ENCODE data around the gene SLF2. TPM values are rescaled to one million over a fixed set of nuclear protein-coding genes. Genes with fewer than 3 reads are reported as not detected.
A peak's percentile ranks its signal among the peaks of the same experiment; 100 is the strongest.

The SLF2 gene
- total RNA-seq, 4 donors from 2014 or later: 34.1 to 47.9 (median 40.4) TPM

DNA sequence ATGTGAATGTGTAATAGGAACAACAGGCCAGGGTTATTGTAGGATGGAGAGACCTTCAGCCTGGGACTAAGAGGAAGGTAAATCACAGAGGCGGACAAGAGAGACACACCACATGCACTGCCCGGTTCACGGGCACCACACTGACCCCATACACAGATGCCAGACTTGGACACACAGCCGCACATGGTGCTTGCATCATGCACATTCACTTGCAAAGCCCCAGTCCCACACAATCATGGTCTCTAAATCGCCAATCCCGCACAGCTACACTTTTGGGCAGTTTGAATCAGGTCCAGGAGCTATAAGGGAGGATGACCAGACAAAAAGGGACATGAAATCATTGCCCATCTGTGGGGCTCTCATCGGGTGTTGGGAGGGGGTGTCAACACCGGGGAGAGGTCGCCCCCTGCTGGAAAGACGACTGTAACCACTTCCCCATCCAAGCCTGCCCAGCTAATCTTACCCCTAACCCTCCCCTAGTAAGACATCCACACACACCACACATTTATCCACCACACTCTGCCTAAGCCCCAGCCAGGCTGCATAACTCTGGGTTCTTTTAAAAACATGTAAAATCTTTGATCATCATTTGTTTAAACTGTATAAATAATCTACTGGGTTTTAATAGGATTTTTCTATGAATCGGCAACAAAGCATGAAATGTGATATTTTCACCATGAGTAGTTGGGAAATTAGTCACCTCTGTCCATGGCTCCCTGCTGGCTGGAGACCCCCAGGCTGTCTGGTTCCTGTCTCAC is 40.5 kb upstream of the SLF2 start:
- H3K9me3 ChIP-seq: no peaks in the 10 kb centered on the region
- intact Hi-C loops (cut with DNase I): no loop called here
- peak in 1 of 2 donors; percentile 19 for DNase-seq
- H3K4me1 ChIP-seq: no peaks in the 10 kb centered on the region
- H3K27me3 ChIP-seq: peaks cover 9% of the 10 kb centered on the region
- no peak overlapping the region for H3K4me3 ChIP-seq (replicated peaks in 1 of 3)
- no peak overlapping the region for H3K27ac ChIP-seq
- TF ChIP-seq POLR2A (IDR thresholded peaks at IDR 0.05): no peak
- TF ChIP-seq, protein P1, sequence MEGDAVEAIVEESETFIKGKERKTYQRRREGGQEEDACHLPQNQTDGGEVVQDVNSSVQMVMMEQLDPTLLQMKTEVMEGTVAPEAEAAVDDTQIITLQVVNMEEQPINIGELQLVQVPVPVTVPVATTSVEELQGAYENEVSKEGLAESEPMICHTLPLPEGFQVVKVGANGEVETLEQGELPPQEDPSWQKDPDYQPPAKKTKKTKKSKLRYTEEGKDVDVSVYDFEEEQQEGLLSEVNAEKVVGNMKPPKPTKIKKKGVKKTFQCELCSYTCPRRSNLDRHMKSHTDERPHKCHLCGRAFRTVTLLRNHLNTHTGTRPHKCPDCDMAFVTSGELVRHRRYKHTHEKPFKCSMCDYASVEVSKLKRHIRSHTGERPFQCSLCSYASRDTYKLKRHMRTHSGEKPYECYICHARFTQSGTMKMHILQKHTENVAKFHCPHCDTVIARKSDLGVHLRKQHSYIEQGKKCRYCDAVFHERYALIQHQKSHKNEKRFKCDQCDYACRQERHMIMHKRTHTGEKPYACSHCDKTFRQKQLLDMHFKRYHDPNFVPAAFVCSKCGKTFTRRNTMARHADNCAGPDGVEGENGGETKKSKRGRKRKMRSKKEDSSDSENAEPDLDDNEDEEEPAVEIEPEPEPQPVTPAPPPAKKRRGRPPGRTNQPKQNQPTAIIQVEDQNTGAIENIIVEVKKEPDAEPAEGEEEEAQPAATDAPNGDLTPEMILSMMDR (IDR thresholded peaks at IDR 0.05): peak in 2 of 6 experiments; percentile 18 to 34
- WGBS, 2 donors: 45 to 51% methylated on average over 7 to 11 of the region's 11 CpGs
- no peaks in the 10 kb centered on the region for H3K36me3 ChIP-seq

DNA sequence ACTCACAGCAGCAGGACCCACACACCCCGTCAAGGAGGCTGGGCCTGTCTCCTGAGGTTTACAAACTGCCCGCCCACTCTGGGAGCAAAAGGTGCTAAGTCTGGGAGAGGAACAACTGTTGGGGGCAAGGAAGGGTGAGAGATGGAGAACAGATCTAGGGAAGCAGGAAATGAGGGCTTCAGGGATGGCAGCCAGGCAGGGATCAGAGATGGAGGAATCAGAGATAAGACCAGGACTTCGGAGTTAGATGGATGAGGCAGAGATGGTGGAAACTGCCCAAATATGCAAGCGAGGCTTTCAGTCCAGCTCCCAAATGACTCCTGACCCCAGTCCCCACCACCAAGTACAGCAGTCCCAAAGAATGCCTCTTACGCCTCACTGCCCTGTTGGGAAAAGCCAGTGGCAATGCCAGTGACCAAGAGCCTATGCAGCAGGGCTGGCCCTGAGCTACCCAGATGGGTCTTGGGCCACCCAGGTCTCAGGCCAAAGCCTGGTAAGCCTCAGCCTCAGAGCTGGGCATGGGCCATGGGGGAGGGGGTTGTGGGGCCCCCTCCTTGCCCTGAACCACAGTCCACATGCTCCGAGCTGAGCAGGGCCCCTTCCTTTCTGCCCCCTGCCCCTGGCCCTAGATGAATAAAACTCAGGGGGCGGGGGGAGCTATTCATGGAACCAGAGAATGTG is 39.5 kb upstream of the SLF2 start:
- intact Hi-C loops (cut with DNase I): no loop called here
- no peaks in the 10 kb centered on the region for H3K9me3 ChIP-seq
- H3K36me3 ChIP-seq: no peaks in the 10 kb centered on the region
- H3K4me3 ChIP-seq (replicated peaks in 1 of 3): no peak overlapping the region
- no peak overlapping the region for H3K27ac ChIP-seq
- H3K27me3 ChIP-seq: peaks cover 9% of the 10 kb centered on the region
- no peaks in the 10 kb centered on the region for H3K4me1 ChIP-seq
- no peak for DNase-seq
- WGBS, 2 donors: 59 to 64% methylated on average over 5 to 7 of the region's 7 CpGs
- TF ChIP-seq, protein P1 (IDR thresholded peaks at IDR 0.05): no peak
- no peak for TF ChIP-seq POLR2A (IDR thresholded peaks at IDR 0.05)

DNA sequence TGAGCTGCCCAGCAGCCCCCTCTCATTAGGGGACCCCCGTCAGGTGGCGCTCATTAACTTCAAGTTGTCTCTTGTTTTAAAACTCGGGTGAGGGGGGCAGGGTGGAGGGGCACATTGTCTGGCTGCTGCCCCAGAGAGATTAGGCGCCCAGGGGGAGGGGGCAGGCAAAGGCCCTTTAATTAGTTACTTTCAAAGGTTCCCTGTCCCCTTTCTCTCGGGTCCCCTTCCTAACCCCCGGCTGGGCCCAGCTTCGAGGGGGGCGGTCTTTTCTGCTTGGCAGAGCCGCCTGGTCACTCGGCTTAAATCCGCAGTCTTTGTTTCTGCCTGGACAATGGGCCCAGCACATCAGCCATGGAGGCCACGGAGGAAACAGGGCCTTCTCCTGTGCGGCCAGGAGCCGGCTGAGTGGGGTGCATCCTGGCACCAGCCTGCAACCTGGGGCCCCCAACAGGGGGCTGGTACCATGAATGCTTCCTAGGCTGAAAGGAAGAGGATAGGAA is 38.9 kb upstream of the SLF2 start:
- intact Hi-C loops (cut with DNase I): no loop called here
- Histone ChIP-seq H3K9me3 (no peaks in the 10 kb centered on the region), H3K4me1 (no peaks in the 10 kb centered on the region), H3K27me3 (peaks cover 9% of the 10 kb centered on the region), H3K4me3 (replicated peaks in 1 of 3) (no peak overlapping the region), H3K27ac (no peak overlapping the region), H3K36me3 (no peaks in the 10 kb centered on the region)
- TF ChIP-seq, protein P1 (IDR thresholded peaks at IDR 0.05): no peak
- TF ChIP-seq POLR2A (IDR thresholded peaks at IDR 0.05): no peak
- WGBS, 2 donors: 29 to 33% methylated on average over 14 of the region's 14 CpGs
- no peak for DNase-seq

DNA sequence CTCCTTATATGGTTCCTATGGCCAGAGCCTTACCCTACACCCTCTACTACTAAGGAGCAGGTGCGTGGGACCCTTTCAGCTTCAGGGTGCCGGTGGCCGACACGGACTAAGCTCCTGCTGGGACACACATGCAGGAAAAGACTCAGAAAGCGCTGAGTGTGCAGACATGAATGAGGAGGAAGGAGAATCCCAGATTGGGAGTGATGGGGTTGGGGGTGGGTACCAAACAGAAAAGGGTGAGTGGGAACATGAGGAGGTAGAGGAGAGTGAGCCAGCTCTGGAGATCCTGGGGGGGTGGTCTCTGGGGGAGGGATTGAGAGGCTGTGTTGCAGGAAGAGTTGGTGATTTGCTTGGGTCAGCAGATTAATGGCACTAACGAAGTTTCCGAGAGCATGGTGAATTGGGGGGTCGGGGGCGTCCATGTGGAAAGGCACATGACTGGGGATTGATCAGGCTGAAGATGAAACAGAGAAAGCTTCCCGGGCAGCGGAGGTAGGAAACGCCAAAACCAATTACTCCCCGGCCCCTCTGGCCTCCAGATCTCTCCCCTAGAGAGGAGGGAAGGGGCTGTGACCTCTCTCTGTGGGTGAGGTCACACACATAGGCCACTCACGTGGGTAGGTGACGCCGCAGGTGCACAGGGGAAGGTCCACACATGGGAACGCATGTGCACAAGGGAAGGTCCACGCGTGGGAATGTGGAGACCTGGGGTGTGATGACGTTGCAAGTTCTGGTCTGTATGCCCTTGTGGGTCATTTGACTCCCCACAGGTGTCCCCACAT is 37.9 kb upstream of the SLF2 start:
- no peaks in the 10 kb centered on the region for H3K36me3 ChIP-seq
- H3K27ac ChIP-seq: no peak overlapping the region
- peaks cover 9% of the 10 kb centered on the region for H3K27me3 ChIP-seq
- intact Hi-C loops (cut with DNase I): no loop called here
- no peak for DNase-seq
- 52 to 55% methylated on average over 19 to 20 of the region's 20 CpGs for WGBS, 2 donors
- H3K4me3 ChIP-seq (replicated peaks in 1 of 3): no peak overlapping the region
- H3K9me3 ChIP-seq: no peaks in the 10 kb centered on the region
- no peak for TF ChIP-seq POLR2A (IDR thresholded peaks at IDR 0.05)
- TF ChIP-seq, protein P1 (IDR thresholded peaks at IDR 0.05): no peak
- H3K4me1 ChIP-seq: no peaks in the 10 kb centered on the region
